Hepatocyte (in vitro differentiated cells): ENCODE data around the gene MOB1A.

ENCODE experiments used
- EZH2phosphoT487 ChIP-seq: fragments of 200-600 bp; sonication (generic); IDR thresholded peaks from one replicate; pipeline ENCODE4 v1.6.1; 2018; ENCODE audit warnings: antibody characterized with exemption, mild to moderate bottlenecking, low read depth, moderate library complexity; ENCODE audit not compliant: unreplicated experiment, severe bottlenecking
- TF ChIP-seq, protein P1 (sequence below): fragments of 200-600 bp; sonication (generic); IDR thresholded peaks from 2 replicates; pipeline ENCODE4 v1.5.1; 2016; ENCODE audit warnings: antibody characterized with exemption, mild to moderate bottlenecking; ENCODE audit not compliant: poor library complexity

GRCh38 chr2:74201596-74201995, 22.9 kb upstream of the MOB1A start:
- no peak for TF ChIP-seq EZH2phosphoT487
- TF ChIP-seq, protein P1, sequence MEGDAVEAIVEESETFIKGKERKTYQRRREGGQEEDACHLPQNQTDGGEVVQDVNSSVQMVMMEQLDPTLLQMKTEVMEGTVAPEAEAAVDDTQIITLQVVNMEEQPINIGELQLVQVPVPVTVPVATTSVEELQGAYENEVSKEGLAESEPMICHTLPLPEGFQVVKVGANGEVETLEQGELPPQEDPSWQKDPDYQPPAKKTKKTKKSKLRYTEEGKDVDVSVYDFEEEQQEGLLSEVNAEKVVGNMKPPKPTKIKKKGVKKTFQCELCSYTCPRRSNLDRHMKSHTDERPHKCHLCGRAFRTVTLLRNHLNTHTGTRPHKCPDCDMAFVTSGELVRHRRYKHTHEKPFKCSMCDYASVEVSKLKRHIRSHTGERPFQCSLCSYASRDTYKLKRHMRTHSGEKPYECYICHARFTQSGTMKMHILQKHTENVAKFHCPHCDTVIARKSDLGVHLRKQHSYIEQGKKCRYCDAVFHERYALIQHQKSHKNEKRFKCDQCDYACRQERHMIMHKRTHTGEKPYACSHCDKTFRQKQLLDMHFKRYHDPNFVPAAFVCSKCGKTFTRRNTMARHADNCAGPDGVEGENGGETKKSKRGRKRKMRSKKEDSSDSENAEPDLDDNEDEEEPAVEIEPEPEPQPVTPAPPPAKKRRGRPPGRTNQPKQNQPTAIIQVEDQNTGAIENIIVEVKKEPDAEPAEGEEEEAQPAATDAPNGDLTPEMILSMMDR = no peak
